WERI-Rb-1 (cell line): ENCODE measurements around the gene CERK.

Experiments
- DNase-seq: peaks from one replicate; pipeline ENCODE4 v3.0.0-alpha.2; 2020
- H3K27ac ChIP-seq: fragments of 250-450 bp; sonication (Bioruptor Pico); 2 replicates; pipeline ENCODE4 v1.5.1; 2020; ENCODE audit warnings: mild to moderate bottlenecking, moderate library complexity
- H3K27me3 ChIP-seq: fragments of 250-450 bp; sonication (Bioruptor Pico); 2 replicates; pipeline ENCODE4 v1.5.1; 2021; ENCODE audit warnings: mild to moderate bottlenecking, low read depth, moderate library complexity; ENCODE audit not compliant: insufficient read depth, severe bottlenecking
- H3K36me3 ChIP-seq: fragments of 250-450 bp; sonication (Bioruptor Pico); 2 replicates; pipeline ENCODE4 v1.5.1; 2020; ENCODE audit warnings: mild to moderate bottlenecking, moderate library complexity
- H3K4me3 ChIP-seq: 2 replicates; pipeline ENCODE4 v1.5.1; 2011; ENCODE audit warnings: low read depth, mild to moderate bottlenecking, control low read depth, low read length
- H3K9me3 ChIP-seq: fragments of 250-450 bp; sonication (Bioruptor Pico); 2 replicates; pipeline ENCODE4 v1.5.1; 2021; ENCODE audit warnings: mild to moderate bottlenecking, moderate library complexity; ENCODE audit not compliant: severe bottlenecking
- TF ChIP-seq, protein P1 (sequence below): IDR thresholded peaks from 2 replicates; pipeline ENCODE4 v1.5.1; 2011; ENCODE audit warnings: low read depth, mild to moderate bottlenecking, control low read depth, inconsistent platforms, low read length

Gene CERK

DNA sequence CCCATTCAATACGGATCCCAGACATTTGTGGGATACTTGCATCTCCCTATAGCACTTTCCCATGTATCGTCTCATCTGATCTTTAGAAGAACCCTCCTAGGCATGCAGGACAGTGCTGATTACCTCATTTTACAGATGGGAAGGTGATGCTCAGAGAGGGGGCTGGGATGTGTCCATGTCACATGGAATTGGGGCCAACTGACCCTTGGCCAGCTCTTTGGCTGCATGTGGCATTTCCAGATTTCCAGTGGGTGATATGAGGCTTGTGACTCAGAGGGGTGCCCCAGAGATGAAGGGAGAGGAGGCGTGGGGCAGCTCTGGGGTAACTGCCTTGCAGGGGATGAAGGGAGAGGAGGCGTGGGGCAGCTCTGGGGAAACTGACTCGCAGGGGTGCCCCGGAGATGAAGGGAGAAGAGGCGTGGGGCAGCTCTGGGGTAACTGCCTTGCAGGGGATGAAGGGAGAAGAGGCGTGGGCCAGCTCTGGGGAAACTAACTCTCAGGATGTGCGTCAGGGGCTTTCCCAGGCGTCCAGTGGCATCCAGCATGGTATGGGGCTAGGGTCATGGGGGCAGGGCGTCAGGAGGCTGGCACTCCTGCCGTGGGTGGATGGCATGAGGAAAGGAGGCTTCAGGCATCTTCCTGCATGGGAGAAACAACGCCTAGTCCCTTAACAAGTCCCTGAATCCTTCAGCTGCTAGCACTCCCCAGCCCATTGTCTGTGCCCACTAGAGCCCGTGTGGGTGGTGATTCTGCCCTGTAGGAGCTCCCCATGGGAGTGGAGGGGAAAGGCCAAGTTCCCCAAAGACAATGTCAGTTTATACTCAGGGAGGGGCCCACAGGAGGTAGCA lies 11.9 kb upstream of the CERK start:
- DNase-seq: no peak
- no peak overlapping the region for H3K4me3 ChIP-seq
- no peaks in the 10 kb centered on the region for H3K27me3 ChIP-seq
- no peaks in the 10 kb centered on the region for H3K36me3 ChIP-seq
- H3K27ac ChIP-seq: no peak overlapping the region
- TF ChIP-seq, protein P1, sequence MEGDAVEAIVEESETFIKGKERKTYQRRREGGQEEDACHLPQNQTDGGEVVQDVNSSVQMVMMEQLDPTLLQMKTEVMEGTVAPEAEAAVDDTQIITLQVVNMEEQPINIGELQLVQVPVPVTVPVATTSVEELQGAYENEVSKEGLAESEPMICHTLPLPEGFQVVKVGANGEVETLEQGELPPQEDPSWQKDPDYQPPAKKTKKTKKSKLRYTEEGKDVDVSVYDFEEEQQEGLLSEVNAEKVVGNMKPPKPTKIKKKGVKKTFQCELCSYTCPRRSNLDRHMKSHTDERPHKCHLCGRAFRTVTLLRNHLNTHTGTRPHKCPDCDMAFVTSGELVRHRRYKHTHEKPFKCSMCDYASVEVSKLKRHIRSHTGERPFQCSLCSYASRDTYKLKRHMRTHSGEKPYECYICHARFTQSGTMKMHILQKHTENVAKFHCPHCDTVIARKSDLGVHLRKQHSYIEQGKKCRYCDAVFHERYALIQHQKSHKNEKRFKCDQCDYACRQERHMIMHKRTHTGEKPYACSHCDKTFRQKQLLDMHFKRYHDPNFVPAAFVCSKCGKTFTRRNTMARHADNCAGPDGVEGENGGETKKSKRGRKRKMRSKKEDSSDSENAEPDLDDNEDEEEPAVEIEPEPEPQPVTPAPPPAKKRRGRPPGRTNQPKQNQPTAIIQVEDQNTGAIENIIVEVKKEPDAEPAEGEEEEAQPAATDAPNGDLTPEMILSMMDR: no peak
- H3K9me3 ChIP-seq: no peaks in the 10 kb centered on the region

DNA sequence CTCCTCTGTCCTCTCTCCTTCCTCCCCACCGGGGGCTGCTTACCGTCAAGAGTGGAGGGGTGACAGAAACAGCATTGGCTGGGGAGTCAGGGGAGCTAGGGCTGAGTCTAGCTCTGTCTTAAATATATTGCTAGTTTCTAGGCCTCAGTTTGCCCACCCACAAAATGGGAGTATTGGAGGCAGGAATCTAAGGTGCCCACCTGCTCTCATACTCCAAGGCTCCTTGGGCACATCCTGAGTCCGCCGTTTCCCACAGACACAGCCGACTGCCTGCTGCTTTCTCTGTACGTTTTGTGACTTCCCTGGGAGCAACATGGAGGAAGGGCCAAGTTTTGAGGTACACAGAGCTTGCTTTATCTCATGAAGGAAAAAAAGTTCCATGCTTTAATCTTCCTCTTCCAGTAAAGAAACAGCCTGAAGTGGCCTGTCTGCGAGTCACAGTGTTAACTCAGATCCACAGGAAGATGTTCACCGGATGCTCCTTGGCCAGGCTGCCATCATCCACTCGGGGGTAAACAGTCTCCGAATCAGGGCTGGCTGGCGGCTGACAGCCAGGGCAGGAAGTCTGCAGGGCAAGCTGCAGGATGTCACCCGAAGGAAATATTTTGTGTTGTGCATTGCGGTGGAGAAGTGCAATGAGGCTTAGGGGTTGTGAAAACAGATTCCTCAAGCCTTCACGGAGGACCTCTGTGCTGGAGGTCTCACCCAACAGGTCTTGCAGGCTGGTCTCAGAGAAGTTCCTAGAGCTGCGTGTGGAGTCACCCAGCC lies 11.0 kb upstream of the CERK start:
- DNase-seq: no peak
- H3K36me3 ChIP-seq: no peaks in the 10 kb centered on the region
- no peak overlapping the region for H3K4me3 ChIP-seq
- H3K27me3 ChIP-seq: no peaks in the 10 kb centered on the region
- TF ChIP-seq, protein P1: no peak
- H3K9me3 ChIP-seq: no peaks in the 10 kb centered on the region
- no peak overlapping the region for H3K27ac ChIP-seq

DNA sequence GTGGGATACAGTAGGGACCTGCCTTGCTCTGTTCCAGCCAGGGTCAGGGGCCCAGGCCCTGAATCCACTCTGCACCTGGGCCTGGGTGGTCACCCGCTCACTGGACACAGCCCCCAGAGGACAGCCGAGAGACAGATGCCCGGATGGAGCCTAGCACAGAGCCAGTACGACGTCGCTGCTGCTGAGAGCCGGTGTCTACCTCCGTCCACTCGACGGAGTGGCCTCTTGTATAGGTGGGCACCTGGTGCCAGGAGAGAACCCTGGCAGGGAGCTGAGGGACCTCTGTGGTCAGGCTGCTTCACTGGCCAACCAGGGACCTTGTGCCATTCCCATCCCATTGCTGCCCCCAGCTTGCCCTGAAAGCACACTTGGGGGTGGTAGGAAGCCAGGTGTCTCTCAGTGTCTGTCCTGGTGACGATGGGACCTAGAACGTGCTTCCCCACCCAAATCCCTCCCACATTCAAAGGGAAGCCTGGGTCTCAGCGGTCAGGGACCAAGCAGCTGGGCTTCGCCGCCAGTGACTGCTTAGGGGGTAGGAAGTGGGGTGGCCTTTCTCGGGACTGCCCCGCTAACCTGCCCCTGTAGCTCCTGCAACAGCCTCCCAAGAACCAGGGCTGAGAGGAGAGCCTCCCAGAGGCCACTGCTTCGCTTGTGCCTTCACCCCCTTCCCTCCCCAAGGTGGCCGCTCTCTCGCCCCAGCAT lies 10.3 kb upstream of the CERK start:
- H3K9me3 ChIP-seq: no peaks in the 10 kb centered on the region
- TF ChIP-seq, protein P1: no peak
- no peak overlapping the region for H3K4me3 ChIP-seq
- H3K27me3 ChIP-seq: no peaks in the 10 kb centered on the region
- H3K27ac ChIP-seq: no peak overlapping the region
- DNase-seq: no peak
- no peaks in the 10 kb centered on the region for H3K36me3 ChIP-seq

DNA sequence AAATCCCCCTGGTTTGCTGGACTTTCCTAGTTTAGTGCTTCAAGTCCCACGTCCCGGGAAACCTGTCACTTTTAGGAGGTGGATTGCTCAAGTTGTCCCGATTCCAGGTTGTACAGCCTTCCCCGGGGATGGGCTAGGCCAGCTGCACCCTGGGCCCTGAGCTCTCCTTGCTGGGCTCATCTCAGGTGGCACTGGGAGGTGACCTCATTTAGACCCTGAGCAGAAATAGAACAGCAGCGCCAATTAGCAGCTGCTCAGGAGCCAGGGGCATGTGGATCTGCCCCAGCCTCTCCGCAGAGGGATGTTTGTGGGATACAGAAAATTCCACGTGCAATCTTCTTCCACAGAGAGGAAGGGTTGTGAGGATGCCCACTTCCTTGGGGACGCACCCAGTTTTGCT lies 9.6 kb upstream of the CERK start:
- no peaks in the 10 kb centered on the region for H3K27me3 ChIP-seq
- H3K9me3 ChIP-seq: no peaks in the 10 kb centered on the region
- TF ChIP-seq, protein P1: no peak
- no peak overlapping the region for H3K27ac ChIP-seq
- DNase-seq: no peak
- H3K4me3 ChIP-seq: no peak overlapping the region
- no peaks in the 10 kb centered on the region for H3K36me3 ChIP-seq

DNA sequence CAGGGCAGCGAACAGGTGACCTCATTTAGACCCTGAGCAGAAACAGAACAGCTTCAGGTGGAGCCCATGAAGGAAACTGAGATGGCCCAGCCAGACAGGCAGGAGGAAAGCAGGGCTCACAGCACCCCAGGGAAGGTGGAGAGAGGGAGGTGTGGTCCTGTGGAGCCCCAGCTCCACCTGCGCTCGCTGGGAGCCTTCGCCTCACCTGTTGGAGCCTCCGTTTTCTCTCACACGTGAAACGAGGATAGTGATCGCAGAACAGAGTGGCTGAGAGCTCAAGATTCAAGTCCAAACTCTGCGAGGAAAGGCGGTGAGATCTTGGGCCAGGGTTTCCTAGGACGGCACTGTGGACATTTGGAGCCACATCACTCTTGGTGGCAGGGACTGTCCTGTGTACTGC lies 8.6 kb upstream of the CERK start:
- H3K27ac ChIP-seq: no peak overlapping the region
- no peaks in the 10 kb centered on the region for H3K9me3 ChIP-seq
- TF ChIP-seq, protein P1: no peak
- H3K27me3 ChIP-seq: no peaks in the 10 kb centered on the region
- no peak overlapping the region for H3K4me3 ChIP-seq
- no peak for DNase-seq
- H3K36me3 ChIP-seq: no peaks in the 10 kb centered on the region
